Fibroblast of upper back skin (primary cell): ENCODE data around the gene DENND6B.
"Not testable (repeated sequence)": the region's sequence is repeated elsewhere in the genome, so short reads cannot be mapped to it uniquely, and the experiment has no call there.

Source experiments
- DNase-seq: peaks from one replicate; pipeline ENCODE4 v3.0.0-alpha.2; 2013

Gene DENND6B

DNA sequence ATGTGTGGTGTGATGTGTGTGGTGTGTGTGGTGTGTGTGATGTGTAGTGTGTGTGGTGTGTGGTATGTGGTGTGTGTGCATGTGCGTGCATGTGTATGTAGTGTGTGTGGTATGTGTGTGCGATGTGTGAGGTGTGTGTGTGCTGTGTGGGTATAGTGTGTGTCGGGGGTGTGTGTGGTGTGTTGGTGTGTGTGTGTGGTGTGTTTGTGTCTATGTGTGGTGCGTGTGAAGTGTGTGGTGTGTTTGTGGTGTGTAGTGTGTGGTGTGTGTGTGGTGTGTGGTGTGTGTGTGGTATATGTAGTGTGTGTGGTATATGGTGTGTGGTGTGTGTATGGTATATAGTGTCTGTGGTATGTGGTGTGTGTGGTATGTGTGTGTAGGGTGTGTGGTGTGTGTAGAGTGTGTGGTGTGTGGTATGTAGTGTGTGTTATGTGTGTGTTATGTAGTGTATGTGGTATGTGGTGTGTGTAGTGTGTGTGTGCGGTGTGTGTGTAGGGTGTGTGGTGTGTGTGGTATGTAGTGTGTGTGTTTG, 11.3 kb upstream of the DENND6B start:
- DNase-seq = no peak

DNA sequence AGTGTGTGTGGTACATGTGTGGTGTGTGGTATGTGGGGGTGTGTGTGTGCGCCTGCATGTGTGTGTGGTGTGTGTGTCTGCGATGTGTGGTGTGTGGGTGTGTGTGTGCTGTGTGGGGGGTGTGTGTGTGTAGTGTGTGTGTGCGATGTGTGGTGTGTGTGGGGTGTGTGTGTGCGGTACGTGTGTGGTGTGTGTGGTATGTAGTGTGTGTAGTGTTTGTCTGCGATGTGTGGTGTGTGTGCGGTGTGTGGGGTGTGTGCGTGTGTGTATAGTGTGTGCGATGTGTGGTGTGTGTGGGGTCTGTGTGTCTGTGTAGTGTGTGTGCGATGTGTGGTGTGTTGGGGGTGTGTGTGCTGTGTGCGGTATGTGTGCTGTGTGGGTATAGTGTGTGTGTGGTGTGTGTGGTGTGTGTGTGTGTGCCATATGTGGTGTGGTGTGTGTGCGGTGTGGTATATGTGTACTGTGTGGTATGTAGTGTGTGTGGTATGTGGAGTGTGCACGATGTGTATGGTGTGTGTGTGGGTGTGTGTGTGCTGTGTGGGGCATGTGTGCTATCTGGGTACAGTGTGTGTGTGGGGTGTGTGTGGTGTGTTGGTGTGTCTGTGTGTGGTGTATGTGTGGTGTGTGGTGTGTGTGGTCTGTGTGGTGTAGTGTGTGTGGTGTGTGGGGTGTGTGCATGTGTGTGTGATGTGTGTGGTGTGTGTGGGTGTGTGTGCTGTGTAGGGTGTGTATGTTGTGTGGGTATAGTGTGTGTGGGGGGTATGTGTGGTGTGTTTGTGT, 10.6 kb upstream of the DENND6B start:
- no peak for DNase-seq

DNA sequence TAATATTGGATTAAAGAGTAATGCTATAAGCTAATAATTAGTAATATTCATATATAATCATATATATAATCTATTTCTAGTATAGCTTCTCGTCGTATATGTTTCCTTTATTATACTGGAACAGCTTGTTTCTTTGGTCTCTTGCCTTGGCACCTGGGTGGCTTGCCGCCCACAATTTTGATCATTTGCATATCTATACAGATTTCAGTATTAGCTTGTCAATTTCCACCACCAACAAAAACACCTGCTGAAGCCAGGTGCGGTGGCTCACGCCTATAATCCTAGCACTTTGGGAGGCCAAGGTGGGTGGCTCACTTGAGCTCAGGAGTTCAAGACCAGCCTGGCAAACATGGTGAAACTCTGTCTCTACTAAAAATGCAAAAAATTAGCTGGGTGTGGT, 7.6 kb upstream of the DENND6B start:
- not testable (repeated sequence) for DNase-seq

- no peak for DNase-seq
These were observed 2.4 kb upstream of the DENND6B start for GRCh38 chr22:50329236-50329635.

DNA sequence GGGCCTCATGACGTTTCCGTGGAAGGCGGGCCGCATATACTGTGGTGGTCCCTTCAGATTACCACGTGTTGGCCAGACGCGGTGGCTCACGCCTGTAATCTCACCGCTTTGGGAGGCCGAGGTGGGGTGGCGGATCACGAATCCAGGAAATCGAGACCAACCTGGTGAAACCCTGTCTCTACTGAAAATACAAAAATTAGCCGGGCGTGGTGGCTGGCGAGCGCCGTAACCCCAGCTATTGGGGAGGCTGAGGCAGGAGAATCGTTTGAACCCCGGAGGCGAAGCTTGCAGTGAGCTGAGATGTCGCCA, 853 bp upstream of the DENND6B start:
- DNase-seq = no peak

DNA sequence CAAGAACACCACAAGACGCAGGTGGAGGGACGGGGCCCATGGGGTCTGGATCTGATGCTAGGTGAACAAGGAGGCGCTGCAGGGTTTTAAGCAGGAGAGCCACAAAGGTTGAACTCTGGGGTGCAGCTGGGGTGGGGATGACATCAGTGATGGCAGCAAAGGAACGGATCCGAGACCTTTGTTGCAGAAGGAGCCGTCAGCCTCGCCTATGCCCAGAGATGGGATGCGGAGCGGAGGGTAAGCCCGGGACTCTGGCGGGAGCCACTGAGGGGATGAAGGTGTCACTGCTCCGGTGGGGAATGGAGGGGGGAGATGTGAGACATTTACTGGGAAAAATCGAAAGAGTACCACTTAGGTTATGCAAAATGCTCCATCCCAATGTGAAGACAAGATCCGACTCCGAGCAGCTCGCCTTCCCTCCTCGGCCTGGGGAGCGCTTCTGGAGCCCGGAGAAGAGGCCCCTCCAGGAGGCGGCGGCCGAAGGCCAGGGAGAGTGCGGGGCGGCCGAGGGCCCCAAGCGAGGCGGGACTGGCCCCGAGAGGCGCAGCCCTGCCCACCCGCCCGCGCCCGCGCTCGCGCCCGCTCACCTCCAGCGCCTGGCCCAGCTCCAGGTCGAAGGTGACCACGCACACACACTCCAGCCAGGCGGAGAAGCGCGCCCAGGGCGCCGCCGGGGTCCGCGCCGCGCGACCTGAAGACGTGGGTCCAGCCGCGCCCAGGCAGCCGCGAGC, 422 bp downstream of the DENND6B start:
- no peak for DNase-seq

DNA sequence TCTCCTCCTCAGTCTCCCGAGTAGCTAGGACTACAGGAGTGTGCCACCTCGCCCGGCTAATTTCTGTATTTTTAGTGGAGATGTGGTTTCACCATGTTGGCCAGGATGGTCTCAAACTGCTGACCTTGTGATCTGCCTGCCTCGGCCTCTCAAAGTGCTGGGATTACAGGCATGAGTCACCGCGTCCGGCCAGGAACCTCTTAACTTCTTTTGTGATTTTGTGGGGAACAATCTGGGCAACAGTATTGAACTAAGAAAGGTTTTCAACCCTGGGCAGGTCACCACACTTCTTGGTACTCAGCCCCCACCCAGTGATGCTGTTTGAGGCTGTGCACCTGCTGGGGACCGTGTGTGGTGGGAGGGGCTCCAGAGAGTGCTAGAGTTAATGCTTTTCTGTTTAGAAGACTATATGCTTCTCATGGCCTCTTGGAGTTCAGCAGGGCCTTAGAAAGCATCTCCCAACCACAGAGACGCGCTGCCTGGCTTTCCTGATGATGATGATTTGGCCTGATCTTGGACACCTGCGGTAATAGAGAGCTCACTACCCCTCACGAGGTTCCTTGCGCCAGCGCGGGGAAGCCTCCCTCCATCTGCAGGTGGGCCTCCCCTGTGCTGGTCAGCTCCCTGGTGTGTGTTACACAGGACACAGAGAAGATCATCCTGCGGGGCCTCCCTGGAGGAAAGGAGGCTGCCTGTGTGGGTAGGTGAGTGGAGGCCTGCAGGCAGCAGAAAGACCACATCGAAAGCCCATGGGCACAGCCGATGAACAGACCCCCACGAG, 1.2 kb downstream of the DENND6B start:
- DNase-seq = no peak

DNA sequence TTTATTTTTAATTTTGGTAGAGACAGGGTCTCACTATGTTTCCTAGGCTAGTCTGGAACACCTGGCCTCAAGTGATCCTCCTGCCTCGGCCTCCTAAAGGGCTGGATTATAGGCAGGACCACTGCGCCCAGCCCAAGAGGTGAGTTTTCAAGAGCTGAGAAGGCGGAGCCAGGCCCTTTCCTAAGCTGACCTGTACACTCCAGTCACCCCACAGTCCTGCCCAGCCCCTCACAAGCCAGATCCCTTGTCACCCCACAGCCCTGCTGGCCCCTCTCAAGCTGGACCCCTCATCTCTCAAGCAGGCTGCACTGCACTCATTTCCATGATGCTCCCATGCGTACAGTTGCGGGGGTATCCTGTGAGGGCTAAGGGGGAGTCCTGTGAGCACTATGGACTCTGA, 2.9 kb downstream of the DENND6B start:
- DNase-seq = no peak

GRCh38 chr22:50322382-50323104, 4.3 kb downstream of the DENND6B start:
- DNase-seq = not testable (repeated sequence)

GRCh38 chr22:50320671-50321325, 6.0 kb downstream of the DENND6B start:
- DNase-seq = no peak

GRCh38 chr22:50320116-50320515, 6.7 kb downstream of the DENND6B start:
- no peak for DNase-seq

DNA sequence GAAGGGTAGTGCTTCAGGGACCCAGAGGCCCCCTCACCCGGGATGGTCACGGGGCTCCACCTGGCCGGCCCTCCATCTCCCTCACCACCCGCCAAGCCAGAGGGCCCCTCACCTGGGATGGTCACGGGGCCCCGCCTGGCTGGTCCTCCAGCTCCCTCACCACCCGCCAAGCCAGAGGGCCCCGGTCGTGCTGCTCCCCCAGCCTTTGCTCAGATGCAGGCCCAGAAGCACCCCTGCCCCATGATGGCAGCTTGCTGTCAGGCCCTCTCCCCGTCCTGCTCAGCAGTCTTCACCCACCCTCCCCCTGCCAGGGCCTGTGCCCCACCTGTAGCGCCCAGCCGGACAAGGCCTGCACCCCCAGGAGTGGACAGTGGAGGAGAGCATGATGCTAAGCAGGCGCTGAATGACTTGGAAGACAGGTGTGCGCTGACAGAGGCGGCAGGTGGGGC, 7.3 kb downstream of the DENND6B start:
- DNase-seq = no peak

DNA sequence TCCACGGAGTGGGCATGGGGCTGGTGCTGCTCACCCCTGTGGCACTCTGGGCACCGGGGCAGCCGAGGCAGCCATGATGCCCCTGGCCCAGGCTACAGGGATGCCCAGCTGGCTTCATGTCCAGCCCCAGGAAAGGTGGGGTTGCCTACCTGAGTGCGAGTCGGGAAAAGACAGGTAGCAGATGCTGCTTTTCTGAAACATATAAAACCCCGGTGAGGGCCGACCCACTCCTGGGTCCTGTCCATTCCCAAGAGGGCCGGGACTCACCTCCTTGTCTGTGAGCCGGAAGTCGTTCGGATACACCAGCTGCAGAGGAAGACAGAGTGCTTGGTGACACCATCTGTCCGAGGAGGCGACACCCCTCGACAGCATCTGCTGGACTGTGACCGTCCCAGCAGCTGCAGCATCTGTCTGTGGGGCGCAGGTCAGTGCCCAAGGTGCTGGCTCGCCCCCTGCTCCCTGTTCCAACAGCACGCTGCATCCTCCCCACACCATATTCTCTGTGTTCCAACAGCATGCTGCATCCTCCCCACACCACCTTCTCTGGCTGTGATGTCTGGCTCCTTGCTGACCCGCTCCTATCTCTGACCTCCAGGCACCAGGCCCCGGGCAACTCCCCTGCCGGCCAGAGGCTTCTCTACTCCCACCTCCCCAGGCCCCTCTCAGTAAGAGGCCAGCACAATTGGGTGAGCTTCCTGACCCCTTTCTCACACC, 8.0 kb downstream of the DENND6B start:
- no peak for DNase-seq

DNA sequence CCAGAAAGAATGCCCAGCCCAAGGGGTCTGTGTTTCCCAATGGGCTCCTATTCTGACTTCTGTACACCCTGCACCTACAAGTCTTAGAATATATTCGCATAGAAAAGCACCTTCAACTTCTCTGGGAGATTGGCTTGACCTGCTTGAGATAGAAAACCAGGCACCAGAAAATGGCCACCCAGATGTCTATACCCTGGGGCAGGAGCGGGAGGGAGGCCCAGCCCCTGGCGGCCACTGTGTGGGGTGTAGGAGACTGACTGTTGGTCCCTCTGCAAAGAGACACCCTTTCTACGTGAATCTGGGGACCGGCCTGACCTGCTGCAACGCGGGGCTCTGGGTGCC, 8.5 kb downstream of the DENND6B start:
- no peak for DNase-seq

DNA sequence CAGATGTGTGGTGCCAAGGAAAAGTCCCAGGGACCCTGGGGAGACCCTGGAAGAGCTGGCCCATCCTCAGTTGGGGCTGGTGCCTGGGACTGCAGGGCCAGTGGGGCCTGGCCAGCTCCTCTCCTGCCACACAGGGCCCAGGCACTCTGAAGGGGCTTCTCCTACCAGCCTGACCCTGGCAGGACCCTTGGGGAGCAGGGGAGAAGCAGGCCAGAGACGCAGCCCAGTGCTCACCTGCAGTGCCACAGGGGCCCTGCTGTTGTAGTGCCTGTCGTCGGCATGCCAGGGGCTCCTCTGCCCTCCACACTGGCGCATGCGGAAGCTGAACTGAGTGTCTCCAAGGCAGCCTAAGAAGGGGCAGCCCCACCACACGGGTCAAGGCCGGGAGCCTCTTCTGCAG, 9.1 kb downstream of the DENND6B start:
- no peak for DNase-seq

- DNase-seq = no peak
These were observed 9.6 kb downstream of the DENND6B start for GRCh38 chr22:50317178-50317577.

DNA sequence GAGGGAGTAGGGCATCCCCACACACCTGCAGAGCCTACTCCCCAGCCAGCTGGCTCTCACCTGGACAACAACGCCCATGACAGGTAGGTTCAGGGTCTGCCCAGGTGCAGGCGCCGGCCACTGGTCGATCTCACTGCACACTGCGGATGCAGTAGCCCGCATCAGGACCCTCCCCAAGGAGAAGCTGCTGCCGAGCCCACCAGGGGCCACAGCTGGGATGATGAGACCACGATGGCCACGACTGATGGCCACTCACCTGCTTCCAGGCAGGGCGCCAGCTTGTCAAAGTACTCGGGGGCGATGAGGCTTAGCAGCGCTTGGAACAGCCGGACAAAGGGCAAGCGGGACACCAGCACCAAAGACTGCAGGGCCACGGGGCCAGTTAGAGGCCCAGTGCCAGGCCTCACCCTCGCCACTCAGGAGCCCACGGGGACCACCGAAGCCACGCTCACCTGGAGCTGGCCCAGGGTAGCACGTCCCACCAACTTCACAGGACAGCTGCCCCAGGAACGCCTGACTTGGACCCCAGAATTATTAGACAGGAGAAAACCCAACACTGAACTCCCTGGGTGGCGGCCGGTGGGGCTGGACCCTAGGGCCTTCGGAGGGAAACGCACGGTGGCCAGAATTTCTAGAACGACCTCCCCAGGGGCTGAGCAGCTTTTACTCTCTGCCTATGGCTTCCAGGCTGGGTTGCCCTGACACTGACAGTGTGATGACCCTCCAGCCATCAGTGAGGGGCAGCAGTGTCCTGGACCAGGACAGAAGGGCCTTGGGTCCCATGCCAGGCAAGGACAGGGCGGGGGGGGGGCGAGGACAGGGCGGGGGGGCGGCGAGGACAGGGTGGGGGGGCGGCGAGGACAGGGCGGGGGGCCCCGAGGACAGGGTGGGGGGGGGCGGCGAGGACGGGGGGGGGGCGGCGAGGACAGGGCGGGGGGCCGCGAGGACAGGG, 10.4 kb downstream of the DENND6B start:
- DNase-seq = no peak

- no peak for DNase-seq
These were observed 11.3 kb downstream of the DENND6B start for GRCh38 chr22:50315289-50316113.

DNA sequence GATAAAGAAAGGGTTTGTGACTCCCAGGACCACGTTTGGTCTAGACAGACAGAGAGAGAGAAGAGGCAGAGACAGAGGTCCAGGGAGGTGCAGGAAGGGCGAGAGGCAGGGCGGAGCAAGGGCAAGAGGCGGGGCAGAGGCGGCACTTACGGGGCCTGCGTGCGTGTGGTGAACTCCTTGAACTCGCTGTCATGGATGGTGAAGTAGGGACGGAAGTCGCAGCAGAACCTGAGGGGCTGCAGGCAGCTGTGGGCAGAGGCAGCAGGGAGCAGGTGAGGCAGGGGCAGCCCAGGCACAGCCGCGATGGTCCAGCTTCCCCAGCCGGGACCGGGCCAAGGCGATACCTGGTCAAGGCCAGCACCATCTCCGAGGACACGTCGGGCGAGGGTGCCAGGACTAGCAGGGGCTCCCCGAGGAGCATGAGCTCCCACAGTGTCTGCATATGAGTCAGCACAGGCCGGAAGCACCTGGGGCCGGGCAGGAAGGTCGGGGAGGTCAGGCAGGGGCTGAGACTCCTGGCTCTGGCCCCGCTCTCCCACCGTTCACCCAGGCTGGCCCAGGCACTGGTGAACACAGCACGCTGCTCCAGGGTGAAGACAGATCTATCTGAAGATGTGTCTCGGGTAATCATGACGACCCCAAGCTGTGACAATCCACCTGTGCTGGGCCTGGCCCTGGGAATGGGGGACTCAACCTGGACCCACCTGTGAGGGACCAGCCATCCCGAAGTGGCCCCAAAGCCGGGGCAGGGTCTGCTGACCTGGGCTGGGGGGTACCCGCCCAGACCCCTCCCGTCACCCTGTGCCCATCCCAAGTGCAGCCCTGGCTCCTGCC, 12.1 kb downstream of the DENND6B start:
- no peak for DNase-seq
